ENCODE results near the gene APEX1.
A peak's percentile ranks its signal among the peaks of the same experiment; 100 is the strongest.

The APEX1 gene

GRCh38 chr14:20454516-20455354, at the start of gene APEX1, which contains the start of gene OSGEP:
Gene APEX1, plus strand, starts transcription at chr14:20455226. Its CDS starts 420 bp downstream, at chr14:20455646.
Gene OSGEP, minus strand, starts transcription at chr14:20454812. Its CDS starts 129 bp downstream, at chr14:20454683.
- DNase-seq: peak; percentile 96

- DNase-seq: no peak
Measured at GRCh38 chr14:20409226-20409625, 45.8 kb upstream of the APEX1 start.

- no peak for DNase-seq
Measured at GRCh38 chr14:20412411-20412810, 42.6 kb upstream of the APEX1 start.

GRCh38 chr14:20412876-20413743, 41.9 kb upstream of the APEX1 start, which contains the start of gene TEP1:
Gene TEP1, minus strand, starts transcription at chr14:20413501. Its CDS starts 5,062 bp downstream, at chr14:20408439.
- DNase-seq: peak; percentile 92

GRCh38 chr14:20413744-20414082, 41.3 kb upstream of the APEX1 start:
- no peak for DNase-seq

- no peak for DNase-seq
Measured at GRCh38 chr14:20415782-20416206, 39.2 kb upstream of the APEX1 start.

- DNase-seq: no peak
Measured at GRCh38 chr14:20416223-20416622, 38.8 kb upstream of the APEX1 start.

GRCh38 chr14:20417250-20418186, 37.5 kb upstream of the APEX1 start:
- DNase-seq: no peak

GRCh38 chr14:20418501-20418909, 36.5 kb upstream of the APEX1 start:
- DNase-seq: no peak

- DNase-seq: no peak
Measured at GRCh38 chr14:20419419-20419818, 35.6 kb upstream of the APEX1 start.

GRCh38 chr14:20421267-20421666, 33.8 kb upstream of the APEX1 start:
- DNase-seq: no peak

- no peak for DNase-seq
Measured at GRCh38 chr14:20422886-20423285, 32.1 kb upstream of the APEX1 start.

GRCh38 chr14:20424851-20425250, 30.2 kb upstream of the APEX1 start:
- no peak for DNase-seq

GRCh38 chr14:20427231-20428009, 27.6 kb upstream of the APEX1 start:
- no peak for DNase-seq

GRCh38 chr14:20428010-20428365, 27.0 kb upstream of the APEX1 start:
- no peak for DNase-seq

GRCh38 chr14:20428802-20429201, 26.2 kb upstream of the APEX1 start:
- DNase-seq: no peak

- DNase-seq: no peak
Measured at GRCh38 chr14:20429801-20430669, 25.0 kb upstream of the APEX1 start.

- no peak for DNase-seq
Measured at GRCh38 chr14:20434701-20435581, 20.1 kb upstream of the APEX1 start.

GRCh38 chr14:20435582-20436362, 19.3 kb upstream of the APEX1 start, which contains the start of gene KLHL33:
Gene KLHL33, minus strand, starts transcription at chr14:20436166. Its CDS starts 355 bp downstream, at chr14:20435811.
- no peak for DNase-seq

Data from right forelimb (tissue), 1 donor.